ENCODE measurements around the gene CDC42SE2.
"Not testable (repeated sequence)": the region's sequence is repeated elsewhere in the genome, so short reads cannot be mapped to it uniquely, and the experiment has no call there.

The CDC42SE2 gene

DNA sequence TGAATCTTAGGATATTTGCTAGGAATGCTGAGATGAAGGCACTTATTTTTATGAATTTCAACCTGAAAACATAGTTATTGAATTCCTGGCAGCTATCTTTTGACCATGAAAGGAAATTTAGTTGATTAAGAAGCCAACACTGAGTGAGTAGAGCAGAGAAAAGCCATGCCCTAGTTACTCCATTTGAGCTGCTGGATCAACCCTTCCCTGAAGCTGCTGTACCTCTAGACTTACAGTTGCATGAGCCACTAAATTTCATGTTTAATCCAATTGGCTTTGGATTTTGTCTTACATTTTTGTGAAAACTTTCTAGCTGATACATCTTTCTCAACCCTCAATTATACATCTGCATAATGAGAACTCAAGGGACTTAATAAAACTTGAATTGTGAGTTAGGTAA, 54.6 kb downstream of the CDC42SE2 start:
- DNase-seq (ENCODE audit: low read depth in 2 of 2): no peak

DNA sequence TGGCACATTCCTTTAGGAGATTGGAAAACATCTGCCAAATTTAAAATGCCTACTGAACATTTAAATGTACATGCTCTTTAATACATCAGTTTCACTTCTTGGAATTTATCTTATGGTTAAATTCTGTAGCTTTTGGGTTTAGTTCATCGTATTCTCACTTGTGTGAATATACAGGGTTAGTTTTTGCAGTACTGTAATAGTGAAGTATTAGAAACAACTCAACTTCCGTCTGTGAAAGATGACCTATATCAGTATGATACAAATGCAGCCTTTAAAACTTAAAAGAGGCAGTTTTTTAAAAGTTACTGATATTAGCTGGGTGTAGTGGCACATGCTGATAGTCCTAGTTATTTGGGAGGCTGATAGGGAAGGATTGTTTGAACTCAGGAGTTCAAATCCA, 57.2 kb downstream of the CDC42SE2 start:
- DNase-seq (ENCODE audit: low read depth in 2 of 2): no peak

DNA sequence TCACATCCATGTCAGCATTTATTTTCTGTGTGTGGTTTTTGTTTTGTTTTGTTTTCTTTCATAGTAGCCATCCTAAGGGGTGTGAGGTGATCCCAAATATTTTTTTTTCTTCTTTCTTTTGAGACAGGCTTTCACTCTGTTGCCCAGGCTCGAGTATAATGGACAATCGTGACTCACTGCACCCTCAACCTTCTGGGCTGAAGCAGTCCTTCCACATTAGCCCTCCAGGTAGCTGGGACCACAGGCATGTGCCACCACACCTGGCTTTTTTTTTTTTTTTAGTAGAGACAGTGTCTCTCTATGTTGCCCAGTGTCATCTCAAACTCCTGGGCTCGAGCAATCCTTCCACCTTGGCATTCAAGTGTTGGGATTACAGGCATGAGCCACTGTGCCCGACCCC, 59.1 kb downstream of the CDC42SE2 start:
- no peak for DNase-seq (ENCODE audit: low read depth in 2 of 2)

DNA sequence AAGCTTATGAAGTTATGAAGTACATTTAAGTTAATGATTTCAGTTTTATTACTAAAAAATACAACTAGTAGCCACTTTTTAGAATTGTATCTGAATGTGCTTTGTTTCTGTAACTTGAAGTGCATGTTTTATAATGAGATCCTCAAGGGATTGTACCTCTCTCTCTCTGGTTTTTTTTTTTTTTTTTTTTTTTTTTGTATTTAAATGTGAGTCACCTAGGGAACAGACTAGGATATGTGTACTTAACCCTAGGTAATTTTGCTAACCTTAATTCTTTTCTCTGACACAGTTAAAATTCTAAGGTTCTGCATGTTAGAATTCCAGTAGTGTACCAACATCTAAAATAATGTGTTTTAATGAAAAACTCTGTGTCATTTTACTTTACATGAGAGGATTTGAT, 59.5 kb downstream of the CDC42SE2 start:
- no peak for DNase-seq (ENCODE audit: low read depth in 2 of 2)

DNA sequence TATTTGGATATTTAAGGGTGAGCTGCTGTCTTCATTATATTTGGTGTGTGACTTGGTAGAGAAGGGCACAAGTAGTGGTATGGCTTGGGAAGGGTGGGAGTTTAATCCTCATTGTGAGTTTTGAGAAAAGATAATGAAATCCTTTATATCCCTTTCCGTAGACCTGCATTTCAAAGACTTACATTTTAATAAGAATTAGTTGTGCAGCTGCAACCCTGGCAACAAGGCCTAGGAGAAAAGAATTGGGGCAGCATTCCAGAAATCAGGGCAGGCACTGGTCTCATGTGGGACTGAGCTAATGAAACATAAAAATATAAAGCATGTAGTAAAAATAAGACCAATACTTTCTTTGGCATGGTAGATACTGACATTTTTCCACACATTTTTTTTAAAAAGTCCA, 60.5 kb downstream of the CDC42SE2 start:
- no peak for DNase-seq (ENCODE audit: low read depth in 2 of 2)

DNA sequence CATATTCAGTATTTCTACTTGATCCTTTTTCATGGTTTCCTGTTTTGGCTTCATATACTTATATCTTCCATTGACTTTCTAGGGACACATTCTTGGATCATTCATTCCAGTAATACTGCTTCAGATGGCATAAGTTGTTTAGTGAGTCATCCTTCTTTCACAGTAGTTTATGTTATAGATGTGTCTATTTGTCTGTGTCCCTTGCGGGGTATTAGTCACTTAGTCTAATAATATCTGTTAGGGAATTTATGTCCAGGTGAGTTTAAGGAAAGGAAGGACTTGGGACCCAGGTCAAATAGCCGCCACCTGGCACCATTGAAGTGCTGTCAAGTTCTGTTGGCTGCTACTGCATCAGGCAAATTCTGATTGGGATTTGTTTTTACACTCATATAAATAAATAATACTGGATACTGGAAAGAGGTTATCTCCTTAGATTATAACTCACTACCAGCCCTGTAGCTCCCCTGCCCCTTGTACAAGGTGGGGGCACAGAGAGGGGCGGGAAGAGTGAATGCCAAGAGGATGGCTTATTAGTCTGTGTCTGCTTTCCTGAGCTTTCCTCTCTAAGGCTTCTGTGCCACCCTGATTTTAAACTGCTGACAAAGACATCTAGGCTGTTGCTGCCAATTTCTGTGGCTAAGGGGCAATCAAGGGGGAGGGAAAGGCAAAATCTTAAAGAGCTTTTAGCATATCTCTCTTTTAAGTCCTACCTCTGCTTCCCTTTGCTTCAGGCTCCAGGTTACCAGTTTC, 64.9 kb downstream of the CDC42SE2 start:
- DNase-seq (ENCODE audit: low read depth in 2 of 2): no peak

DNA sequence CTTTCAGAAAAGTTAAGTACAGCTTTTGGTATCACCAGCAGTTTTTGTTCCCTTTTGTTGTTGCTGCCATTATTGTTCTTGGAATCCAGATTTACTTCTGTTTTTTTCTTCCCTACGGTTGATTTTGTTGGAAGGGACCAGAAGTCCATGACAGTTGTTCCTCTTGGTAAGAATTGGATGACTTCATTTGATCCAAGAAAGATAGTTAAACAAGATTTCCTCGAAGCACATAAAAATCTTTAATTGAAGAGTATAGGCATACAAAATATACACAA, 65.4 kb downstream of the CDC42SE2 start:
- no peak for DNase-seq (ENCODE audit: low read depth in 2 of 2)

DNA sequence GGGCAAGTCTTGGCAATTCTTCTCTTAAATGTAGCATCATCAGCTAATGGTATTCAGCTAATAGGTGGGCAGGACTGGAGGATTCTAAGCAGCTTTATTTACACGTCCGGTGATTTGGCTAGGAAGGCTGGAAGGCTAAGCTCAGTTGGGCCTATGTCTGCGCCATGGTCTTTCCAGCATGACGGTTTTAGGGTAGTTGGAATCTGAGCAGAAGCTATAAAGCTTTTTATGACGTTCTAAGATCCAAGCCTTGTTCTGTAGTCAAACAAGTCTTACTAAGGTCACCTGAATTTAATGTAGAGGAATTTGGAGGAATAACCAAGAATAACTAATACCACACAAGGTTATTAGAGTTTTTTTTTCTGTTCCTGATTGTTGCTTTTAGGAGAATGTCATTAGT, 66.2 kb downstream of the CDC42SE2 start:
- no peak for DNase-seq (ENCODE audit: low read depth in 2 of 2)

DNA sequence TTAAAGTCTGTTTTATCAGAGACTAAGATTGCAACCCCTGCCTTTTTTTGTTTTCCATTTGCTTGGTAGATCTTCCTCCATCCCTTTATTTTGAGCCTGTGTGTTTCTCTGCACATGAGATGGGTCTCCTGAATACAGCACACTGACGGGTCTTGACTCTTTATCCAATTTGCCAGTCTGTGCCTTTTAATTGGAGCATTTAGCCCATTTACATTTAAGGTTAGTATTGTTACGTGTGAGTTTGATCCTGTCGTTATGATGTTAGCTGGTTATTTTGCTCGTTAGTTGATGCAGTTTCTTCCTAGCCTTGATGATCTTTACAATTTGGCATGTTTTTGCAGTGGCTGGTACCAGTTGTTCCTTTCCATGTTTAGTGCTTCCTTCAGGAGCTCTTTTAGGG, 71.9 kb downstream of the CDC42SE2 start:
- DNase-seq (ENCODE audit: low read depth in 2 of 2): not testable (repeated sequence)

DNA sequence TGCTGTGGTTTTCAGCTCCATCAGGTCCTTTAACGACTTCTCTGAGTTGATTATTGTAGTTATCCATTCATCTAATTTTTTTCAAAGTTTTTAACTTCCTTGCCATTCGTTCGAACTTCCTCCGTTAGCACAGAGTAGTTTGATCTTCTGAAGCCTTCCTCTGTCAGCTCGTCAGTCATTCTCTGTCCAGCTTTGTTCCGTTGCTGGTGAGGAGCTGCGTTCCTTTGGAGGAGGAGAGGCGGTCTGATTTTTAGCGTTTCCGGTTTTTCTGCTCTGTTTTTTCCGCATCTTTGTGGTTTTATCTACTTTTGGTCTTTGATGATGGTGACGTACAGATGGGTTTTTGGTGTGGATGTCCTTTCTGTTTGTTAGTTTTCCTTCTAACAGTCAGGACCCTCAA, 72.9 kb downstream of the CDC42SE2 start:
- not testable (repeated sequence) for DNase-seq (ENCODE audit: low read depth in 2 of 2)

DNA sequence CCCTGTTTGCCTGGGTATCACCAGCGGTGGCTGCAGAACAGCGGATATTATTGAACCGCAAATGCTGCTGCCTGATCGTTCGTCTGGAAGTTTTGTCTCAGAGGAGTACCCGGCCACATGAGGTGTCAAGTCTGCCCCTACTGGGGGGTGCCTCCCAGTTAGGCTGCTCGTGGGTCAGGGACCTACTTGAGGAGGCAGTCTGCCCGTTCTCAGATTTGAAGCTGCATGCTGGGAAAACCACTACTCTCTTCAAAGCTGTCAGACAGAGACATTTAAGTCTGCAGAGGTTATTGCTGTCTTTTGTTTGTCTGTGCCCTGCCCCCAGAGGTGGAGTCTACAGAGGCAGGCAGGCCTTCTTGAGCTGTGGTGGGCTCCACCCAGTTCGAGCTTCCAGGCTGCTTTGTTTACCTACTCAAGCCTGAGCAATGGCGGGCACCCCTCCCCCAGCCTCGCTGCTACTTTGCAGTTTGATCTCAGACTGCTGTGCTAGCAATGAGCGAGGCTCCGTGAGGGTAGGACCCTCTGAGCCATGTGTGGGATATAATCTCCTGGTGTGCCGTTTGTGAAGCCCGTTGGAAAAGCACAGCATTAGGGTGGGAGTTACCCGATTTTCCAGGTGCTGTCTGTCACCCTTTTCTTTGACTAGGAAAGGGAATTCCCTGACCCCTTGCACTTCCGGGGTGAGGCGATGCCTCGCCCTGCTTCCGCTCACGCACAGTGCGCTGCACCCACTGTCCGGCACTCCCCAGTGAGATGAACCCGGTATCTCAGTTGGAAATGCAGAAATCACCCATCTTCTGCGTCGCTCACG, 73.6 kb downstream of the CDC42SE2 start:
- DNase-seq (ENCODE audit: low read depth in 2 of 2): not testable (repeated sequence)

DNA sequence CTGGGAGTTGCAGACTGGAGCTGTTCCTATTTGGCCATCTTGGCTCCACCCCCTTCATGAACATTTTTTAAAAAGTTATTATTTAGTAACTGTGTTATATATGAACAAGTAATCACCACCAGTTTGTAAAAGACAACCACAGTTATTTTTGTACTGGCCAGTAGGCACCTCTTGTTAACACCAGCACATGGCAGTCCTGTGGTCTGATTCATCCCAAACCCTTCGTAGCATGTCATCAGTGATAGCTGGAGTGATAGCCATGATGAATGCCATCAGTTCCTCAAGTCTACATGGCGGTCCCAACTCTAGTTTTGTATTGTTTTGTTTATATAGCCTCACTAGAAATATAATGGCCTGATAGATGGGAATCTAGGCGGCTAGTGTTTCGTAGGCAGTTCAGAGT, 74.2 kb downstream of the CDC42SE2 start:
- DNase-seq (ENCODE audit: low read depth in 2 of 2): no peak

DNA sequence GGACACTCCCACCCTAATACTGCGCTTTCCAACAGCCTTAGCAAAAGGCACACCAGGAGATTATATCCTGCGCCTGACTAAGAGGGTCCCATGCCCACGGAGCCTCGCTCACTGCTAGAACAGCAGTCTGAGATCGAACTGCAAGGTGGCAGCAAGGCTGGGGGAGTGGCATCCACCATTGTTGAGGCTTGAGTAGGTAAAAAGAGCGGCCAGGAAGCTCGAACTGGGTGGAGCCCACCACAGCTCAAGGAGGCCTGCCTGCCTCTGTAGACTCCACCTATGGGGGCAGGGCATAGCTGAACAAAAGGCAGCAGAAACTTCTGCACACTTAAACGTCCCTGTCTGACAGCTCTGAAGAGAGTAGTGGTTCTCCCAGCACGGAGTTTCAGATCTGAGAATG, 80.4 kb downstream of the CDC42SE2 start:
- DNase-seq (ENCODE audit: low read depth in 2 of 2): not testable (repeated sequence)

DNA sequence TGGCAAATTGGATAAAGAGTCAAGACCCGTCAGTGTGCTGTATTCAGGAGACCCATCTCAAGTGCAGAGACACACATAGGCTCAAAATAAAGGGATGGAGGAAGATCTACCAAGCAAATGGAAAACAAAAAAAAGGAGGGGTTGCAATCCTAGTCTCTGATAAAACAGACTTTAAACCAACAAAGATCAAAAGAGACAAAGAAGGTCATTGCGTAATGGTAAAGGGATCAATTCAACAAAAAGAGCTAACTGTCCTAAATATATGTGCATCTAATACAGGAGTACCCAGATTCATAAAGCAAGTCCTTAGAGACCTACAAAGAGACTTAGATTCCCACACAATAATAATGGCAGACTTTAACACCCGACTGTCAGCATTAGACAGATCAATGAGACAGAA, 82.4 kb downstream of the CDC42SE2 start:
- not testable (repeated sequence) for DNase-seq (ENCODE audit: low read depth in 2 of 2)

DNA sequence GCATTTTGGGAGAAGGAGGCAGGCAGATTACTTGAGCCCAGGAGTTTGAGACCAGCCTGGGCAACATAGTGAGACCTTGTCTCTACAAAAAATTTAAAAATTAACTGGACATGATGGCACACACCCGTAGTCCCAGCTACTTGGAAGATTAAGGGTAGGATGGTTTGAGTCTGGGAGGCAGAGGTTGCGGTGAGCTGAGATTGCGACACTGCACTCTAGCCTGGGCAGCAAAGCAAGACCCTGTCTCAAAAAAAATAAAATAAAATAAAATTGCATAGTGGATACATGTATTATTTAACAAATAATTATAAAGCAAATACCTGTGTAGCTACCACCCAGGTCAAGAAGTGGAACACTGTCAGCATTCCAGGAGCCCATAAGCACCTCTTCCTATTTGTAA, 90.1 kb downstream of the CDC42SE2 start:
- no peak for DNase-seq (ENCODE audit: low read depth in 2 of 2)

DNA sequence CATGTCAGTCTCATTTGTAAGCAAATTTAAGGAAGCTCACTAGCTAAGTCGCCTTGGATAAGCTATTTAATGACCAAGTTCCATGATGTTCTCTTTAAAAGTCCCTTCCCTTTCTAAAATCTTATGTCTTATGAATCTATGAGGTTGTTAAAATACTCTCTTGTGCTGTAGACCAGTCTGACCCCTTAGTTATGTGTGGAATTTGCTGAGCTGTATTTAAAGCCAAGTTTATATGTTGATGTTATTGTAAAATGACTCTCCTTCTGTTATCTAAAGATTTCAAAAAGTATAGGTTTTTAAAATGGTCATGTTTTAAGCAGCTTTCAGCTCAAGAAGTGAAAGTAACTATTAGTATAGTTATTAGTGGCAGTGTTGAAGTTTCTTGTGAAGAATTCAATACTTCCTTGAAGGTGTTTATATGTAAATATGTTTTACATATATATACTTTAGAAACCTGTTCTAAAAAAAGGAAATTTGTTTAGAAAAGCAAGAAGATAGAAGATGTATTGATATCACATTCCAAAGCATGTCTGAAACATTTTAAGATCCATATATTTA, 92.2 kb downstream of the CDC42SE2 start:
- no peak for DNase-seq (ENCODE audit: low read depth in 2 of 2)

DNA sequence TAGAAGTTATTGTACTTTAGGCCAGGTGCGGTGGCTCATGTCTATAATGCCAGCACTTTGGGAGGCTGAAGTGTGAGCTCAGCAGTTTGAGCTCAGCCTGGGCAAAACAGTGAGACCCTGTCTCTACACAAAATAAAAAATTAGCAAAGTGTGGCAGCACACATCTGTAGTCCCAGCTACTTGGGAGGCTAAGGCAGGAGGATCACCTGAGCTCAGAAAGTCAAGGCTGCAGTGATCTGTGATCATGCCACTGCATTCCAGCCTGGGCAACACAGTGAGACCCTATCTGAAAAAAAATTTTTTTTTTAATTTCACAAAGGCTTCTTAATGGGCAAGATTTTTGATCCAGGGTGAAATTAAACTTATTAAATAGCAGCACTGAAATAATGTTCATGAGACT, 92.8 kb downstream of the CDC42SE2 start:
- no peak for DNase-seq (ENCODE audit: low read depth in 2 of 2)

DNA sequence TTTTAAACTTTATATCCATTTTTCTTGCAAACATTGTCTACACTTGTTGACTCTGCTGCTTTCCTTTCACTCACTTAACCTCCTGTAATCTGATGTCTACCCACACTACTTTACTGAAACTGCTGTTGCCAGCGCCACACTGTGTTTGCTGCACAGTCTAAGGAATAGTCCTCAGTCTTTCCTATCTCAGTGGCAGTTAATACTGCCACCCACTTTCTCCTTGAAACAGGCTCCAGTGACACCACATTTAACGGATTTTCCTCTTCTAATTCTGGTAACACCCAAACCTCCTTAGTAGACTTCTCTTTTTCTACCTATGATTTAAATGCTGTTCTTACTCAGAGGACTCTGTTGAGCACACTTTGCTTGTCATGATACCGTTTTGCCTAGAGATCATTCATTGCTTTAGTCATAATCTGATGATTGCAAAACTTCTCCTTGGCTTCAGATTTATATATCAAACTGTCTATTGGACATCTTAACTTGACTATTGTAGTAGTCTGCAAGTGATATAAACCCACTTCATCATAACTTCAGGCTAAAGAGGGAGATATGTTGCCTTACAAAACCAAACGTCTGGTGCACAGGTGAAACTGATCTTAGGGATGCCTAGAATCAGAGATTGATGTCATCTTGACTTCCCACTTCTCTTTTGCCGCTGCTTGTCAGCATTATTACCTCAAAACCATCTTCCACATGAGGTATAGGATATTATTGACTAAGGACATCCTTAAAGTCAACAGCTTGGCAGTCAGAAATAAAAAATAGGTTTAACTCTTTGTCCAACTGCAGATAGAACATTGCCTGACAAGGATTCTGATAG, 94.1 kb downstream of the CDC42SE2 start:
- DNase-seq (ENCODE audit: low read depth in 2 of 2): peak; percentile 30 to 40

DNA sequence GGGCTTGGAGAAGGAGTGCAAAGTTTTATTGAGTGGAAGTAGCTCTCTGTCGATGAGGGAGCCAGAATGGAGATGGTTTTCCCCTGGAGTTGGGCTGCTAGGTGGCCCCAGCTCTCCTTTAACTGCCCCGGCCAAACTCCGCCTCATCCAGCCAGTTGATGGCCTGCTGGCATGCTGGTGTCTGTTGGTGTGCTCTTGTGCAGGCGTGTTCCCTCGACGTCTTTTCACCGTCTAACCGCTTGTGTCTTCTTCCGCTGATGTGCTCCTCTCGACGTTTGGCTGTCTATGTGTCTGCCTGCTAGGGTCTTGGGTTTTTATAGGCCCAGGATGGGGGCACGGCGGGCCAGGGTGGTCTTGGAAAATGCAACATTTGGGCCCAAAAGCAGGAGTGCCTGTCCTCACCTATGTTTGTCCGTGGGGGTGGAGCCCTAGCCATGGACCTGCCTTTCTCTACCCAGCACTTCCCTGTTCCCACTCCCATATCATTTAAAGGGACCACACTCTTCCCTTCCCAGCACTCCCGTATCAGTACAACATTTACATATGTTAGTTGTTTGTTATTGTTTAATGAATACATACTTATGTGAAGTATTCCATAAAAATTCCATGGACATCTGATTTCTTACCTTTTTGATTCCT, 97.9 kb downstream of the CDC42SE2 start:
- DNase-seq (ENCODE audit: low read depth in 2 of 2): no peak

DNA sequence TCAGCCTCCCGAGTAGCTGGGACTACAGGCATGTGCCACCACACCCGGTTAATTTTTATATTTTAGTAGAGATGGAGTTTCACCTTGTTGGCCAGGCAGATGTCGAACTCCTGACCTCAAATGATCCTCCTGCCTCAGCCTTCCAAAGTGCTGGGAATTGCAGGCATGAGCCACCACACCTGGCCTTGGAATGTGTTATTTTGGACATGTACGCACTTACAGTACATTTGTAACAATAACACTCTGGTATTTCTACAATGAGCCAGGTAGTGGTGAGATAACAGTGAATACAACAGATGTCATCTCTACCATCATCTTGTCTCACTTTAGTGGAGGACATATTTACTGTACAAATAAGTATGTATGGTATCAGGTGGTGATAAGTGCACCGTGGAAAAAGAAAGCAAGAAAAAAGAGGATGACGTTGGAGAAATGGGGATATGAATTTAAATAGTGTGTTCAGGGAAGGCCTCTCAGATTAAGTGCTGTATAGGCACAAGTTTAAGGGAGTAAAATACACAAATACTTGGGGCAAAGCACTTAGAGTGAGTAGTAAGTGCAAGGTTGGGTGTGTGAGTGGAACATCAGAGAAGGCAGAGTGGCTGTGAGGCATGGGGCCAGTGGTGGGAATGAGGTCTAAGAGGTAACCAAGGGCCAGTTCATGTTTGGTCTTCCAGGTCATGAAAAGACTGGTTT, 100.1 kb downstream of the CDC42SE2 start:
- DNase-seq (ENCODE audit: low read depth in 2 of 2): no peak

DNA sequence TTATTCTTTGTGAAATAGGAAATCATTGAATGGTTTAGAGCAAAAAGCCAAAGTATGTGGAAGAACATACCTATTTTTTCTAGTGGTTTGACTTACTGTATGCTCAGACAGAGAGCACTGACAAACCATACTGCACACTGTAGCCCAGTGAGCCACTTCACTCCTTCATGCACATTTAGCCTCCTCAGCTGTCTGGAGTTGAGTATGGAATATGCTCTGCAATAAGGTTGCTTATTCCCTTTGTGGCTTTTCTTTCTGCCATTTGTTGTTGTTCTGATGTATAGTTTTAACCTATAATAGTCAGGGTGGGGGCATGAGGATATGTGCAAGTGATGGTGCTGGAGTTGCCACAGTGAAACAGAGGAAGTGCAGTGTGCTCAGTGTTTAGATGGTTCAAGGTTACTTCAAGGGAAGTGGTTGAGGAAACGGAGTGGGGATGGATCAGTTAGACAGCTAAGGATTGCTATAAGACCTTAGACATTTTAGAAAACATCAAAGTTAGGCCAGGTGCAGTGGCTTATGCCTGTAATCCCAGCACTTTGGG, 100.7 kb downstream of the CDC42SE2 start:
- no peak for DNase-seq (ENCODE audit: low read depth in 2 of 2)
